OCI-LY7 (cell line): Measurements from ENCODE around the gene SLC35F1.

Experiments
- CTCF ChIP-seq: fragments of 200-600 bp; sonication (generic); conservative IDR thresholded peaks from 2 replicates; pipeline ENCODE4 v1.5.1; 2014; ENCODE audit warnings: mild to moderate bottlenecking, antibody characterized with exemption, low read length, moderate library complexity, mixed read lengths
- EZH2phosphoT487 ChIP-seq: fragments of 200-600 bp; sonication (generic); IDR thresholded peaks from 2 replicates; pipeline ENCODE4 v1.6.1; 2018; ENCODE audit warnings: low read depth, borderline replicate concordance, mild to moderate bottlenecking, mixed run types, antibody characterized with exemption, low read length, moderate library complexity, mixed read lengths

- TF ChIP-seq CTCF (no peak), EZH2phosphoT487 (no peak)
Measured at GRCh38 chr6:118320652-118321051, 413.6 kb downstream of the SLC35F1 start.
